NT2/D1 (cell line): ENCODE measurements around the gene LHX3.
"Not testable (repeated sequence)": the region's sequence is repeated elsewhere in the genome, so short reads cannot be mapped to it uniquely, and the experiment has no call there.

Experiments
- DNase-seq: peaks from one replicate; pipeline ENCODE4 v3.0.0-alpha.2; 2011; ENCODE audit warnings: low read depth, low spot score
- H3K27me3 ChIP-seq: 2 replicates; pipeline ENCODE4 v1.6.0; 2011; ENCODE audit warnings: mild to moderate bottlenecking; ENCODE audit not compliant: insufficient read length, insufficient read depth
- H3K36me3 ChIP-seq: 2 replicates; pipeline ENCODE4 v1.6.1; 2011; ENCODE audit warnings: mild to moderate bottlenecking, low read length, mixed read lengths; ENCODE audit not compliant: insufficient read depth, insufficient read length
- H3K4me1 ChIP-seq: 2 replicates; pipeline ENCODE4 v1.5.1; 2011; ENCODE audit not compliant: insufficient read depth, insufficient read length
- H3K4me3 ChIP-seq: 2 replicates; pipeline ENCODE4 v1.5.1; 2011; ENCODE audit warnings: low read depth; ENCODE audit not compliant: insufficient read length
- H3K9ac ChIP-seq: 2 replicates; pipeline ENCODE4 v1.6.0; 2011; ENCODE audit warnings: low read depth; ENCODE audit not compliant: insufficient read length
- H3K9me3 ChIP-seq: 2 replicates; pipeline ENCODE4 v1.5.1; 2011; ENCODE audit warnings: mild to moderate bottlenecking, low read length; ENCODE audit not compliant: insufficient read depth
- SUZ12 ChIP-seq: IDR thresholded peaks from 2 replicates; pipeline ENCODE4 v1.6.1; 2011; ENCODE audit not compliant: insufficient read length, insufficient read depth; ENCODE audit errors: extremely low read depth
- YY1 ChIP-seq: IDR thresholded peaks from 2 replicates; pipeline ENCODE4 v1.6.1; 2011; ENCODE audit not compliant: insufficient read length, insufficient read depth
- ZNF274 ChIP-seq: IDR thresholded peaks from 2 replicates; pipeline ENCODE4 v1.6.1; 2011; ENCODE audit warnings: mild to moderate bottlenecking, low read depth, low read length

Gene LHX3

DNA sequence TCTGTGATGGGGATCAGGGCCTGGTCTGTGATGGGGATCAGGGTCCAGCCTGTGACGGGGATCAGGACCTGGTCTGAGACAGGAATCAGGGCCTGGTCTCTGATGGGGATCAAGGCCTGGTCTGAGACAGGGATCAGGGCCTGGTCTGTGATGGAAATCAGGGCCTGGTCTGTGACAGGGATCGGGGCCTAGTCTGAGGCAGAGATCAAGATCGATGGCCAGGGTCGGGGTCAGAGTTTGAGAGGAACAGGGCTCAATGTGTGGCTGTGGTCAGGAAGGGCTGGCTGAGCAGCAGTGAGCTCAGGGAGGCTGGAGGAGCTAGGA is 52.4 kb downstream of the LHX3 start:
- Histone ChIP-seq H3K4me3 (no peak overlapping the region), H3K9me3 (no peaks in the 10 kb centered on the region), H3K27me3 (peaks cover 2% of the 10 kb centered on the region), H3K9ac (peak overlapping the region; percentile 6), H3K36me3 (no peaks in the 10 kb centered on the region), H3K4me1 (peaks cover 47% of the 10 kb centered on the region)
- TF ChIP-seq YY1 (no peak), ZNF274 (no peak), SUZ12 (no peak)
- no peak for DNase-seq

DNA sequence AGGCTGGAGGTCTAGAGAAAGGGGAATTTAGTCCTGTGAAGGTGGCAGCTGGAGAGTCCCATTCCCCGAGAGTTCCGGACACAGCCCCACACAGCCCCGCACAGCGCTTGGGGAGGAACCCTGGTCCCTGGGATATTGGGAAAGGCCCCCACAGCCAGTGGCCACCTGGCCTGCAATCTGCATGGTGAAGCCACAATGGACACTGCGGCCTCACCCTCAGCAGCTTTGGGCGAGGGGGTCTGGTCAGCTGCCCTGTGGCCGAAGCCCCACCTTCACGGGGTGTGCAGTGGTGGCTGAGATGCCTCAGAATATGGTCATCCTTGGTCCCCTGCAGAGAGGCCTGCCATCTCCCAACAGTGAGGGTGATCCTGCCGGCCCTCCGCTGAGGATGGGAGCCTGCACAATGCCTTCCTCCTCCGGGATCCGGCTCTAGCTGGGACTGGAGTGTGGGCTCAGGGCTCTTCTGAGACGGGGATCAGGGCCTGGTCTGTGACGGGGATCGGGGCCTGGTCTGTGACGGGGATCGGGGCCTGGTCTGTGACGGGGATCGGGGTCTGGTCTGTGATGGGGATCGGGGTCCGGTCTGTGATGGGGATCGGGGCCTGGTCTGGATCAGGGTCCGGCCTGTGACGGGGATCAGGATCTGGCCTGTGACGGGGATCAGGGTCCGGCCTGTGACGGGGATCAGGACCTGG is 52.9 kb downstream of the LHX3 start:
- Histone ChIP-seq H3K4me3 (no peak overlapping the region), H3K9ac (peak overlapping the region; percentile 71), H3K27me3 (peaks cover 2% of the 10 kb centered on the region), H3K9me3 (no peaks in the 10 kb centered on the region), H3K36me3 (no peaks in the 10 kb centered on the region), H3K4me1 (peaks cover 52% of the 10 kb centered on the region)
- TF ChIP-seq YY1 (no peak), ZNF274 (no peak), SUZ12 (no peak)
- DNase-seq: no peak

DNA sequence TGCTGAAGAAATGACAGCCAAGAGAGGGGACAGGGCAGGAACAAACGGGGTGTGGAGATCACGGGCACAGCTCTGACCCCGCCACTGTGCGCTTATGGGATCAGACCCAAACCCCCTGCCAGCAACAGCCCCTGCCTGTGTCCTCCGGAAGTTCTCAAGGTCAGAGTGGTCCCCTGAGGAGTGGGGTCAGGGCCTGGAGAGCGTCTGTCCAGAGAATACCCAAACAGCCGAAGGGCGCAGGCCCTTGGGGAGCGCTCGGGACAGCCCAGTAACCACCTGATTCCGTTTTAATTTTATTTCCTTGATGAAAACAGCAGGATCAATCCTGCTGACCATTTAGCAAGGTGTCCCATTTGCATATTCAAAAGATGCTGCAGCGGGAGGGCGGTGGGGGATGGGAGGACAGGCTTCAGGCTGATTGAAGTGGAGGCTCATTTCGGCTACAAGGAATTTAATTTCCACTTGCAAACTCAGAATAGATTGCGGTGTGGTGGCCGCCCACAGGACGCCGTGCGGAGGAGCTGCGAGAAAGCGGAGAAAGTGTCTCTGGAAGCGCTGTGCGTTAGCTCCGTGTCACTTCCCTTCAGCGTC is 53.6 kb downstream of the LHX3 start:
- no peaks in the 10 kb centered on the region for H3K36me3 ChIP-seq
- H3K4me1 ChIP-seq: peaks cover 57% of the 10 kb centered on the region
- DNase-seq: no peak
- no peaks in the 10 kb centered on the region for H3K9me3 ChIP-seq
- peaks cover 2% of the 10 kb centered on the region for H3K27me3 ChIP-seq
- peak overlapping the region; percentile 71 for H3K9ac ChIP-seq
- TF ChIP-seq YY1: no peak
- no peak for TF ChIP-seq ZNF274
- no peak for TF ChIP-seq SUZ12
- H3K4me3 ChIP-seq: no peak overlapping the region

DNA sequence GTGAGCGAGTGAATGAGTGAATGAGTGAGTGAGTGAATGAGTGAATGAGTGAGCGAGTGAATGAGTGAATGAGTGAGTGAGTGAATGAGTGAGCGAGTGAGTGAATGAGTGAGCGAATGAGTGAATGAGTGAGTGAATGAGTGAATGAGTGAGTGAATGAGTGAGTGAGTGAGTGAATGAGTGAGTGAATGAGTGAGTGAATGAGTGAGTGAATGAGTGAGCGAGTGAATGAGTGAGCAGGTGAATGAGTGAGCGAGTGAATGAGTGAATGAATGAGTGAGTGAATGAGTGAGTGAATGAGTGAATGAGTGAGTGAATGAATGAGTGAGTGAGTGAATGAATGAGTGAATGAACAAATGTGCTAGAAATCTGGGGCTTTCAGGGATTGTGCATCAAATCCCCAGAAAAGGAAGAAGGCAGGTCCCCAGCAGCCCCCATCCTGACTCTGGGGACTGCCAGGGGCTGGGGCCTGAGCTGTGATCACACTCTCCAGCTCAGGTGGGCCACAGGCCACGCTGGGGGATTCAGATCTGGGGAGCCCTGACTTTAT is 54.2 kb downstream of the LHX3 start:
- peaks cover 57% of the 10 kb centered on the region for H3K4me1 ChIP-seq
- H3K27me3 ChIP-seq, H3K36me3 ChIP-seq, H3K9me3 ChIP-seq, DNase-seq, H3K4me3 ChIP-seq: not testable (repeated sequence)
- H3K9ac ChIP-seq: peak overlapping the region; percentile 33

- no peak for DNase-seq
- TF ChIP-seq ZNF274: no peak
- no peak for TF ChIP-seq SUZ12
- TF ChIP-seq YY1: no peak
- no peak overlapping the region for H3K4me3 ChIP-seq
- no peaks in the 10 kb centered on the region for H3K9me3 ChIP-seq
- H3K4me1 ChIP-seq: peaks cover 58% of the 10 kb centered on the region
- H3K36me3 ChIP-seq: no peaks in the 10 kb centered on the region
- peaks cover 2% of the 10 kb centered on the region for H3K27me3 ChIP-seq
- H3K9ac ChIP-seq: no peak overlapping the region
Measured at GRCh38 chr9:136149853-136150252, 55.1 kb downstream of the LHX3 start.

DNA sequence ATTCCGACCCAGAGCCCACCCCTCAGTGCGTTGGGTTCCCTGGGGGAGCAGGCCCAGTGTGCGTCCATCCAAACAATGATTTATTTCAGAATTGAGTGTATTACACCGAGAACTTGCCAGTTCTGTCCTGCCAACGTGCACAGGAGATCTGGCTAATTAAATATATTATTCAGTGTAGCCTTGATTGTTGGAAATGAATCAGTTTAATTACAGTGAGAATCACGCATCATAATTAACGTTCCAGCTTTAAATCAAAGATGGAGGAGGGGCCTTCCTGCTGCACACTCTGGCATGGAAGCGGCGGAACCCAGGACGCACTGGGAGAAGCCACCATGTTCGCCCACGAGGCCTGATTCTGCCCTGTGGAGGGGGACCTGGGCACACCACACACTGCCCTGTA is 55.6 kb downstream of the LHX3 start:
- H3K4me3 ChIP-seq: no peak overlapping the region
- TF ChIP-seq SUZ12 (no peak), YY1 (no peak)
- peaks cover 2% of the 10 kb centered on the region for H3K27me3 ChIP-seq
- peaks cover 55% of the 10 kb centered on the region for H3K4me1 ChIP-seq
- no peaks in the 10 kb centered on the region for H3K9me3 ChIP-seq
- H3K9ac ChIP-seq: no peak overlapping the region
- no peak for DNase-seq
- H3K36me3 ChIP-seq: no peaks in the 10 kb centered on the region

DNA sequence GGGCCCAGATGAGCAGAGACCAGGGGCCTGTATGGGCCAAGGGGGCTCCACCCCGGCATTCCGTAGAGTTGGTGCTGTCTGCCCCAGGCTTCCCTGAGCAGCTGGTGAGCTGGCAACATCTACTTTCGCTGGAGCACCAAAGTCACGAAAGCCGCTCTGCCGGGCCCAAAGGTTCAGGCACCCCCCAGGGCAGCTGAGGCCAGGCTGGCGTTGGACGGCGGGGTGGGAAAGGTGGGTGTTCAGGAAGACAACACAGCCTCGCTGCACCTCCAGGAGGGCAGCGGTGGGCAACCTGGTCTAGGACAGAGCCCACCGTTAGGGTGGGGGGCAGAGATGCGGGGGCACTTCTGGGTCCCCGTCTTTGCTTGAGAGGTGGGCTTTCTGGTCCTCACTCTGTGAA is 56.2 kb downstream of the LHX3 start:
- Histone ChIP-seq H3K27me3 (peaks cover 2% of the 10 kb centered on the region), H3K4me3 (no peak overlapping the region), H3K9me3 (no peaks in the 10 kb centered on the region), H3K36me3 (no peaks in the 10 kb centered on the region), H3K4me1 (peaks cover 55% of the 10 kb centered on the region), H3K9ac (peak overlapping the region; percentile 53)
- no peak for TF ChIP-seq ZNF274
- no peak for TF ChIP-seq YY1
- no peak for TF ChIP-seq SUZ12
- DNase-seq: no peak
